ACHN (cell line): ENCODE measurements around the gene KIAA0513.
A peak's percentile ranks its signal among the peaks of the same experiment; 100 is the strongest.

Experiments
- DNase-seq: peaks from one replicate; pipeline ENCODE4 v3.0.0-alpha.2; 2015
- in situ Hi-C: cut with HindIII; loops from 2 replicates; pipeline ENCODE4 v1.10.0; 2017; ENCODE audit warnings: low sequenced_read_pairs, low pct_ligation_motif_present, low pct_unique_long_range_greater_than_20kb

KIAA0513 gene

DNA sequence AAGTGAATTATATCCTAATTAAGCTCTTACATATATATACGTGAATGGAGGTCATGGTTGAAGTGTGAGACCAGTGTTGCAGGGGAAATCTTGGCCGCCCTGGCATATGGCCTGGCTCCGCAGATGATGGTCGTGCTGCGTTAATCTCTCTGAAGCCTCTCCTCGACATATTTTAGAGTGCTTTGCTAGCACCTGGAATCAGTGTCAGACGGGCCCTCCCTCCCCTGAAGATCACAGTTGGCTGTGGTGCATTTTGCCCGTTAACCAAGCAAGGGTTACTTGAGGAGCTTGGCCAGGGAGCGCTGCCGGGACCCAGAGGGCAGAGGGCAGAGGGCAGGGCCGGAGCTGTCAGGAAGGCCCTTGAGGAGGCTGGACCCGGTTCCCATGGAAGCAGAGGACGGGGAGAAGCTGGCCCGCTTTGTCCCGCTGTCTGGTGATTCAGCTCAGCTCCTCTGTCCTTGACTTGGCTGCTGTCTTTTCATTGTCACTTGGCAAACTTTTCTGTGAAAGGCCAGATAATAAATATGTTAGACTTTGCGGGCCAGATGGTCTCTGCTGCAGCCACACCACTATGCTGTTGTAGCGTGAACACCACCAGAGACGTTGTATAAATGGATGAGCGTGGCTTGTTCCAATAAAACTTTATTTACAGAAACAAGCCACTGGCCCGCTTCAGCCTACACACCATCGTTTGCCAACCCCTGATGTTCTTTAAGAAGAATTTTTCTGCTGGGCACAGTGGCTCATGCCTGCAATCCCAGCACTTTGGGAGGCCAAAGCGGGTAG lies 52.4 kb downstream of the KIAA0513 start:
- no peak for DNase-seq
- in situ Hi-C loops = no loop called here

DNA sequence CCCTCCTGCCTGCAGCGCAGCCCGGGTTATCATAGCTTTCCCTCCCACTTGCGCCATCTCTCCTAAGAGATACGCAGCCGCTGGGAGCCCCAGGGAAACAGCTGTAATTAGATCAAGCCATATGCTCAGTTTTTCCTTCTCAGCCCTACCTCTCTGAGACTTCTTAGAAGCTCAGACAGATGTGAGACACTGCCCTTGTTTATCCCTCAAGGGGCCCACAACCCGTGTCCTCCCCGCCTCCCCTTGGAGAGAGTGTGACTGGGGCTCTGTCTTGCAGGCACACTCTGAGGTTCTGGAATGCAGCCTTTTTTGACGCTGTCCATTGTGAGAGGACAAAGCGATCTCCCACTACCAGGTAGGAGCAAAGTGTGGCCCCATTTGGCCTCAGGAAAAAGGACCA lies 53.4 kb downstream of the KIAA0513 start:
- in situ Hi-C loops = no loop called here
- no peak for DNase-seq

DNA sequence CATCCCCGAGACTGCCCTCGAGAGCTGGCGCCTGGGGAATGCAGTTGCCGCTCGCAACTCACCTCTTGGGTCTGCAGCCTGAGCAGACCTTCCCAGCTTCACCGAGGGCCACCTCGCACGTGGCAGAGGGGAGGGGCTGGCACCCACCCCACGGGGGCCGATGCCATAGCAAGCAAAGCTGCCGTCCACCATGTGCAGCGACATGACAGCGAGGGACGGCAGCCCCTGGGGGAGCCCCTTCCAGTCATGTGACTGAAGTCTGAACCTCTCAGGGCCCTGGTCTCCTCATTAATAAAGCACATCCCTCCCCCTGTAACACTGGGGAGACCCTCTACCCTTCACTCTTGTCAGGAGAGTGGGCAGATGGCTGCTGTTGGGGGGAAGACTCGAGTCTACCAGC lies 54.2 kb downstream of the KIAA0513 start:
- no peak for DNase-seq
- in situ Hi-C loops = no loop called here

DNA sequence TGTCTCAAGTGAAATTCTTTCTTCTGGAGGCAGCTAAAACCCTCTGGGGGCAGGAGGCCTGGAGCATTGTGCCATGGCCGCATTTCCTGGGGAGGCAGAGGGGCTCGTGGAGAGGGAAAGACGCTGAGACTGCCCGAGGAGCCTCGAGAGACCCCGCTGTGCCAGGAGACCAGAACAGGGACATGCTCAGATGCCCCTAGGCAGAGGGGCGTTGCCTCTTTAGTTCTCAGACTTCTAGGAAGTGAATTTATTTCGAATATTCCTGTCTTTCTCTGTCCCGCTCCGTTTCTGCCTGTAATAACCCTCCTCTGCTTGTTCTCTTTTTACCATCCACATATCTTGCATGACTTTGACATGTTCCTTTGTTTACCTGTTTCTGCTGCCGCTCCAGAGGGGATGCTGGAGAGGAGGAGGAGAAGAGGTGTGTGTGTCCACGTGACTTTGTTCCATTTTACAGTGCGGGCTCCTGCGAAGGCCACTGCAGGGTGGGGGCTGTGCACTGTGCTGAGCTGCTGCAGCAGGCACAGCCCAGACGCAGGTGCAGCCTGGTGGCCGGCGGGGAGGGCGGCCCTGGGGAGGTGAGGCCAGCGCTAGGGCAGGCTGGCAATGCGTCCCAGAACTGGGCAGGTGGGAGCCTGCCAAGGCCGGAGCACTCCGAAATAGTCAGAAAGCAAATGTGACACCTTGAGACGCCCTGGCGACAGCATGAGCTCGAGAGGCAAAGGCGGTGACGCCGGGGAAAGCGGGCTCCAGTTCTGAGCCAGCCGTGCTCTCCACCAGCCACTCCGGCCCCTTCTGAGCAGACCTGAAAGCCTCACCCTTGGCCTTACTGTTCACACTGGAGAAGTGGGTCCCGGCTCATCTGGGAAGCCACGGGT lies 54.8 kb downstream of the KIAA0513 start:
- in situ Hi-C loops = no loop called here
- no peak for DNase-seq

DNA sequence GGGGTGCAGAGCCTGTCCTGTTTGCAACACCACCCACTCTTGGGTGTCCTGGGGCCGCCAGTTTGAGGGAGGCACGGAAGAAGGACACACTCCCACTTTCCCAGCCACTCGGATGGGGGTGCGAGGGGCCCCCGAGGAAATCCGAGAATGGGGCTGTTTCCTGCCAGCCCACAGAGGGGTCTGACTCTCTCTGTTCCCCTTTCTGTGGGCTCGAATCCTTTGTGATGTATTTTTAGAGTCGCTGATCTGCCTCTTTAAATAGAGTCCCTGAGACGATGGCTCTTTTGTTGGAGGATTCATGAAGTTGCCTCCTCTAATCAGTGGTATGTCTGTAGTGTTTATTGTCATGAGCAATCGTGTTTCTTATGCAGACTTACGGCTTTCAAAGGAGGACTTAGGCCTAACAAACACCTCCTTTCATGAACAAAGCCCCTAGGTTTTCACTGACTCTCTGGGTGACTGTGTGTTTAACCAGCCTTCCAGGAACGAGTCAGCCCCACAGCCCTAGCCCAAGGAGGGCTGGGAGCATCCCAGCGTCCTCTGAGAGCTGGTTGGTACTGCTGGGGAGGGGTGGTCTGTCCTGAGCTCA lies 55.5 kb downstream of the KIAA0513 start:
- in situ Hi-C loops = no loop called here
- no peak for DNase-seq

DNA sequence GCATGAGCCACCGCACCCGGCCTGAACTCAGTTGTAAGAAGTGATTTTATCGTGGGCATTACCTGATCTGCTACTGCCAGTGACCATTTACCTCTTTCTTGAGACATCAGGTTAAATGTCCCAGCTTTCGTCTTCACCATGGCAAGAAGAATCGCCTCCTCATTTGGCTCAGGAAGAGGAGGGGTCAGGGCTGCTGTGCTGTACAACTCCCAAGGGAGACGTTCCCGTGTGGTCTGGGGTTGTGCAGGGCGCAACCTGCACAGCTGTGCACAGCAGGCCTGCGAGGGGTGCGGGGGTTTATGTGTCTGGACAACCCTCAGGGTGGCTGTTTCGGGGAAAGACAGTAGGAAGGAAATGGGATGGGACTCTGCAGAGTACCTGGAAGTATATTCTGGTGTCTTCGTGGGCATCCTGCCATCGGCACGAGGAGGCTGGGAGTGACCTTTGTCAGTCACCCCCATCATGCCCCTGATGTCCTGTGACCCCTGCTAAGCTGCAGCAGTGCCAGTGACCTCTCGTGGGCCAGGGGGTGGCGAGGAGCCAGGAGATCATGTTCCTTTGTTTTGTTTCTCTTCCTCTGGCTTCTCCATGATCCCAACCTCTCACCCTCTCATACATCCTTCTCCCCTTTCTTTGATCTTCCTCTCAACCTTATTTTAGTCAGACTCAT lies 57.4 kb downstream of the KIAA0513 start:
- in situ Hi-C loops = no loop called here
- DNase-seq = no peak

DNA sequence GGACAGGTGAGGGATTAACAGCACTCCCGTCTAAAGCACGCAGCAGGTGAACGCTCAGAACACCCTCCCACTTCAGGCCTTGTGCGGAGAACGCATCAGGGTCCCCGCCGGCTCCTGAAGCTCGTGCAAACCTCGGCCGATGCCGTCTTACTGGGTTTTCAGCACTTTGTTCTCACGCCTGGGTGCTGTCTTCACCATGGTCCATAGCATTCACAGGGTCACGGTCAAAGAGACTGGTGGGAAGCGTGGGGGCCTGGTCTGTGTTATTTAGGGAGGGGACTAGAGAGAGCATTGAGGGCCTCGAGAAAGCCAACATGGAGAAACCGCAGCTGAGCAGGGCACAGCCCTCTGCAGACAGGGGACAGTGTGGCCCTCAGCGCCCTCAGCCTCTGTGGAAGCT lies 58.1 kb downstream of the KIAA0513 start:
- in situ Hi-C loops = no loop called here
- no peak for DNase-seq

DNA sequence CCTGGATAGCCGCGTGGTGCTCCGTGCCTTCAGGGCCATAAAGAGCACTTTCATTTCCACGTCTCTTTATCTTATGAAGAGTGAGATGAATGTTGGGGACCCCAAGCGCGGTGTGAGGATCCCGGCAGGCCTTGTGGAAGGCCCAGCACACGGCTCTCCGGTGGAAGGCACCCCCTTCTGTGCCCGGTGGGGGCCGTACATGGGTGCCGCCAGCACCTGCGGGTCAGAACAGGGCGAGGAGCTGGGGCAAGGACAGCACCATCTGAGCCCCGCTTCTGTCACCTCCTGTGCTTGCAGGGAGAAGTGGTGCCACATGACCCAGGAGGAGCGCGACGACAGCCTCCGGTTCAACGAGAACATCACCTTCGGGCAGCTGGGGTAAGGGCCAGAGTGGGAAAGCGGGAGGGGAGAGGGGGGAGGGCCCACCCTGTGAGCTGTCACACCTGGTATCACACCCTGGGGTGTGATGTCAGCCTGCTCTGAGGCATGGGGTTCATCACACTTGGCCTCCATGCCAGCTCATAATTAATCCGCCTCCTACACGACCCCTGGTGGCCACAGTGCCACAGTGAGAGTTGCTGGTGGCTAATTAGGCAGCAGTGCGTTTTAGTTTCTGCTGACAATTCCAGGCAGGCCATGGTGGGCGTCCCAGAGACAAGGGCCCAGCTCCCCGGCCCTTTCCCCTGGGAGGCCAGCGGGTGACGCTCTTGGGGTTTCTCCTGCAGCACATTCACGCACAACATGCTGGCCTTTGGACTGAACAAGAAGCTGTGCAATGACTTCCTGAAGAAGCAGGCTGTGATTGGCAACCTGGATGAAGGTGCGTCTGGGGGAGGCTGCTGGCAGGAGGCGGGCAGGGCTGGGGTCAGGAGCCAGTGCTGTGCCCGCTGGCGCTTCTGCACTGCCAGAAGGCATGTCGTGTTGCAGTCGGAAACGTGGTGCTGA lies 59.0 kb downstream of the KIAA0513 start:
- peak; percentile 63 for DNase-seq
- in situ Hi-C loops = no loop called here

DNA sequence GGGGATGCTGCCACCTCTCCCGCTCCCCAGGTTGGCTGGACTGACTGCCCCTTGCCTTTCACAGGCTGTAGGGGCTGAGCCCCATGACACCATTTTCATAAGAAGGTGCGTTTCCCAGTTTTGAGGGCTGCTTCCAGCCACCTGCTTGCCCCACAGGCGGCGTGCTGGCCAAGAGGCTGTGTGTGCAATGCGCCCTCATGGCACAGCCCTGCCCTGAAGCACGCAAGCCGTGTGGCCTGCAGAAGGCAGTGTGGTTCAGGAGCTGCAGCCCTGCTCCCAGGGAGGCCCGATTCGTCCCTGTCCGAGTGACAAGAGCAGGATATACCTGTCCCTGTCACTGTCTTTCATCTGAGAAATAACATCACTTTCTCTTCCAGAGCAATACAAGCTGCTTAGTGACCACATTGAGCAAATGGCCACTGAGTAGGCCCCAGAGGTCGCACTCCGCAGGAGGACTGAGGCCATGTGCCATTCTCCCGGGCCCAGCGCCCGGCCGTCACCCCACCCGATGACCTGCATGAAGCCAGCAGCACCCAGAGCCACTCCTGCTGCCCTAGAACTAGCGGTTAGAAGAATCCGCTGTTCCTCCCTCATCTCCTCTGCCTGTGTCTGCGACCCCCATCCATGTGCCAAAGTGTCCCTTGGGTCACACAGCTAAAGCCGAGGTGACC lies 60.4 kb downstream of the KIAA0513 start:
- no peak for DNase-seq
- in situ Hi-C loops = no loop called here

DNA sequence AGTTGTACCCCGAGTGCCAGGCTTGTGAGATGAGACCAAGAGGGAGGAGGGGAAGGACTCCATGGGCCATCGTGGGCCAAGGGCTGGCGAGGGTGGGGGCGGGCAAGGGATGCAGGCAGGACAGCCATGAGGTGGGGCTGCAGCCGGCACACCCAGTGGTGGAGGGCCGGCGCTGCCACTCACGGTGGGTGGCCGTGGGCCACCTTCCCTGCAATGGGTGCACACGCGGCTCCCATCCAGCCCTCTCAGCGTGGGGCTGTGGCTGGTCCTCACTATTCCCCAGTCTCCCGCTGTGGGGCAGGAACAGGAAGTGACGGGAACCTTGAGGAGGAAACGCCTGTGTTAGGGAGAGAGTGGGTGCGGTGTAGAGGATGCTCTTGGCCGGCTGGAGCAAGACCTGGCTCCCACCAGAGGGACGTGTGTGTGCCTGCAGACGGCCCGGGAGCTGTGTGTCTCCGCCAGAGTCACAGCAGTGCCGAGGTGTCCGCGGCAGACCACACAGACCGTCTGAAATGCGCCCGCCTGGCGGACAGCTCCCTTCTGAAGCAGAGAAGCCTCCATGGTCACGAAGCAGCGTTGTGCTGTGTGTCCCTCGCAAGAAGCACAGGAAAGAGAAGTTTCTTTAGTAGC lies 61.1 kb downstream of the KIAA0513 start:
- DNase-seq = no peak
- in situ Hi-C loops = no loop called here

DNA sequence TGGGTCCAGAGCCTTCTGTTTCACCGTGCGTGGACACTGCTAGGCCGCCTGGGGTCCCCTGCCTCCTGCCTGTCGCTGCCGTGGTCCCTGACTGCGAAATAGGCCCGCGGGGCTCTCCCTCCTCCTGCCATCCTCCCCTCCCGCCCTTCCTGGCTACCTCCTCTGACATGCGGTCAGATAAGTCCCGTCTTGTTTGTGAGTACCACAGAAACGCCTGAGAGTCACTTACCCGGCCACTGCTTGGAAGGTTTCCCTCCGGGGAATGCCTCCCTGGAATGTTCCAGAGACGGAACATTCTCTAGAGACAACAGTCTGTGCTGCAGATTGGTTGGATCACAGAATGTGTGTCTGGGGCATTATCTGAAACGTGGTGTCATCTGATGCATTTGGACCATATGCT lies 61.9 kb downstream of the KIAA0513 start:
- no peak for DNase-seq
- in situ Hi-C loops = no loop called here

DNA sequence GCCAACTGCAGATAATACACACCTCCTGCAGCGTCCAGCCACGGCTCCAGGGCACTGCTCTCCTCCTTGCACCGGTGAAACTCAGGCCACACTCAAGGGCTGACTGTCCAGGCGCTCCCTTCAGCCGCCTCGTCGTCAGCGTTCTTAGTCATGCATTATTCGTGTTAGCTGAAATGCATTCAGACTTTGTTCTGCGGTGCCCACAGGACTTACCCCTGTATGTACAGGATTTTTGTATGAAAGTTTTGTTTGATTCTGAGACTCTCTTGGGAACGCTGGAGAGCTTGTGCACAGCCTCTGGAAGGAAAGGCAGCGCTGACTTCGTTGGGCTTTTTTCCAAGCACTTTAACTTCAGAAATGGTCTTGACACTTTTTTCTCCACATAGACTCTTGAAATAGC lies 62.6 kb downstream of the KIAA0513 start:
- in situ Hi-C loops = no loop called here
- no peak for DNase-seq

DNA sequence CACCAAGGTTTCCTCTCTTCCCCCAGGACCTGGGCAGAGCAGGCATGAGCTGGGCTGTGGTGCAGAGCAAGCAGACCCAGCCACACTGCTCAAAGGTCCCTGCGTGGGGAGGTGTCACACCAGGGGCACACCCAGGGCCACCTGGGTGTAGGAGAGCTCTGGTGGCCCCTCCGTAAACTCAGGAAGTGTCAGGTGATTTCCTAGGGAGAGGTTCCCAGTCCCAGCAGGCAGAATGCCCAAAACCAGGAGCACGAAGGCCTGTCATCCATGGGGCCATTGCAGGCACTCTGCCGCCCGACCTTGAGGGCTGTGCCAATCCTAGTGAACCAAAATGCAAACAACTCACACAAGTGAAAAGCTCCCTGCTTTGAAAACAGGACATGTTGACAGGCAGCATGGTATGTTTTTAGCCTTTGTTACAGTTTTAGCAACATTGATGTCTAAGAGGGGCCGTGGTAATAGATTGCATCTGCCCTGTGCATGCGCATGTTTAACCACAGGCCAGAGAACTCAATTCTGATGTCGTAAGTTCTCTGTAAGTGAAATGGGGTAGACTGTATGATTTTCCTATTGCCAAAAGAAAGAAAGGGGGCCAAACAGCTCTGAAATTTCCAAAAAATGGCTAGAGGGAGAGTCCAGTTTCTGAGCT lies 63.4 kb downstream of the KIAA0513 start:
- DNase-seq = no peak
- in situ Hi-C loops = no loop called here

DNA sequence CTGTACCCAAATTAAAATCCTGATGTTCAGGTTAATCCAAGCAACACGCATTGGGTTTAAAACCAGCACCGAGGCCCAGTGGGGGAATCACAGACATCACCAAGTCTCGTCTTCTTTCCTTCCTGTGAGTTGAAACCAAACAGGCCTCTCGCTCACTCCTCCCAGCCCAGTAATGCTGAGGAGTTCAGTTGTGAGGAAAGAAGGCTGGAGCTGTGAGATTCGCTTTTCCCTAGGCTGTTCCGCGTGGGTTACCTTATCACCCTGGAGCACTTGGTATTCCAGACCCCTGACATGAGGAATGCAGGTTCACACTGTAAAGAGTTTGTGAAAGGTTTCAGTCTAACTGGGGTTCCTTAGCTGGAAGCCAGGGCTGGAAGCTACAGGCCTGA lies 63.9 kb downstream of the KIAA0513 start:
- in situ Hi-C loops = no loop called here

DNA sequence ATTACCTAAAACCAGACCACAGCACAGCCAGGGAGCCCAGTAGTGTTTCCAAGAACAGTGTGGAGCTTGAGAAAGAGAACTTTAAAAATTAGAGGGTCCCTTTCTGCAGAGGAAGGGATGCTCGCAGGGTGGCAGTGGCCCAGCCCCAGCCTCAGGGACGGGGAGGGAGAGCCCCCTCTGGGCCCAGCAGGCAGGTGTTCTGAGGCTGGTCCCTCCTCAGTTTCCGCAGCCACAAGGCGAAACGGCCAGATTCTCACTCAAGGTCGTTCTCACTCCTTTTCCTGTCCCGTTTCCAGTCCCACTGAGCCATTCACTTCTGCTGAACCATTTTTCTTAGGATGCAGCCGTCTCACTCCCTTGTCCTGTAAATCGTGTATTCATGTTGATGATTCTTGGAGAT lies 64.7 kb downstream of the KIAA0513 start:
- DNase-seq = no peak
- in situ Hi-C loops = no loop called here

More for the DNA sequence above, 63.9 kb downstream of the KIAA0513 start:
- DNase-seq = no peak

DNA sequence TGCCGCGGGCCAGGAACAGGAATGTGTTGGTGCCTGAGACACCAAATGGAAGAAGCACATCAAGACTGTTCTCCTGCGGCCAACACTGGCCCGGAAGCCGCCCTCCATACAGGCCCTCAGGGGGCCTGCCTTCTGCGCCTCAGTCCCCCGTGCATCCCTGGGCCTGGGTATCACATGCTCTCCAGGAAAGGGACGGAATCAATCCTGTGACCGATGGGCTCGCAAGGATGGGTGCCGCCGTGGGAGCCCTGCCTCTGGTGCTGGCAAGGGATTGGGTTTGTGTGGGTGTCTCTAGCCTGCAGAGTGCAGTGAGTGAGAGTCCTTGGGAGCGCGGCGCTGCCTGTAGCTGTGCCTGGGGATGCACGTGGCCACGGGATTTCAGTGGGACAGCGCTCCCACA lies 65.3 kb downstream of the KIAA0513 start:
- in situ Hi-C loops = no loop called here
- no peak for DNase-seq

DNA sequence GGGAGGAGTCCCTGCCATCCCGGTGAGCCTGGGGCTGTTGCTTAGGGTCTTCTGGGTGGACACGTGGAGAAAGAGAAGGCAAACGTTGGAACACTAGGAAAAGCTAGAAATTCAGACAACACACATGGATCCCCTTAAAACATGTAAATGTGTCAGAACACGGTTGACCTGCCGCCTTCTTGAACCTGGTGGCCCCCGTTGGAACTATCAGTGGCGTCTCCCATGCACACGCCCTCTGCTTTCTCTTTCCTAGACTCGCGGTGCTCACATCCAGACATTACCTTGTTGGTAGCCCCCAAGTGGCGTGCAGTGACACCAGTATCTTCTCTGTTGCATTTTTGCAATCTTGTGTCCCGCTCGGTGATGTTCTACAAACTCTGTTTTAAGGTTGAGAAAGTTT lies 66.1 kb downstream of the KIAA0513 start:
- no peak for DNase-seq
- in situ Hi-C loops = no loop called here
